NCI-H446 (cell line): Measurements from ENCODE around the gene NPAS2.

Source experiments
- DNase-seq, 2 experiments: peaks; one replicate each; lab custom pipeline; 2025; lab: John Stamatoyannopoulos, UW

NPAS2 gene

DNA sequence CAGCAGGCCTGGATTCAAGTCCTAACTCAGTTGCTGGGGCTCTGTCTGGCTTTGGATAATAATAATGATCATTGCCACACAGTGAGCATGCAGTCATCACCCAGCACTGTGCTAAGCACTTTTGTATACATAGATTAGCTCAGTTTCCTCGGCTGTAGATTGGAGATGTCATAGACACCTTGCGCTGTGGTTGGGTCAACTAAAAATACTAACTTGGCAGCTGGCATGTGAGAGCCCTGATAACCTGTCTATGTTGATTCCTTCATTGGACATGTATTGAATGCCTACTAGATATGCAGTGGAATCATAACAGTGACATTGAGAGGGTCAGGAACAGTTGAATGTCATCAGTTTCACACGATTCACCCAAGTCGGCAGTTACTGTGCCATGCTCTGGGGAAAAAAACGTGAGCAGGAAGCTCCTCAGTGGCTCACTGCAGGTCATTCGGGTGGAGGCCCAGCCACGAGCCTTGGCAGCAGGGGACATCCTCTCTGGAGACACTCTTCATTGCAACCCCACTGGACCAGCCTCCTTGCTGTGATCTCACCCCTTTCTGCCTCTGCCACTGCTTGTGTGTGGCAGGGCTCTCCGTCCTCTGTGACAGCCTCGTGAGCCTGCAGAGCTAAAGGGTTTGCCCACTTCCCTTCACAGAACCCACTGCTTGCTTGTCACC lies 85.3 kb downstream of the NPAS2 start:
- DNase-seq = no peak

DNA sequence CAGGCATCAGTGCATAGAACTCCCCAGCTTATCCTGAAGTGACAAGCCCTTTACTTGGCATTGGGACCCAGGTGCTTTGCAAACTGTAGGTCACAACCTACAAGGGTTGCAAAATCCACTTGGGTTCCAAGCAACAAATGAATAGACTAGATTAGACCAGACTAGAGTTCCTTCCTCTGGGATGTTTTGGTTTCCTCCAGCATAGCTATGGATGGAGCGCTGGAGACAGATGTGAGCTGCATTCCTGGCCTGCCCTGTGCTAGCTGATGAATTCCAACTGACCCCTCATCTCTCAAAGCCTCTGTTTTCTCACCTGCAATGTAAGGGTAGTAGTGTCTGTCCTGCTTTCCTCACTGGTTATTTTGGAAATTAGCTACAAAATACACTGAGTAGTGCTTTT lies 86.2 kb downstream of the NPAS2 start:
- no peak for DNase-seq

DNA sequence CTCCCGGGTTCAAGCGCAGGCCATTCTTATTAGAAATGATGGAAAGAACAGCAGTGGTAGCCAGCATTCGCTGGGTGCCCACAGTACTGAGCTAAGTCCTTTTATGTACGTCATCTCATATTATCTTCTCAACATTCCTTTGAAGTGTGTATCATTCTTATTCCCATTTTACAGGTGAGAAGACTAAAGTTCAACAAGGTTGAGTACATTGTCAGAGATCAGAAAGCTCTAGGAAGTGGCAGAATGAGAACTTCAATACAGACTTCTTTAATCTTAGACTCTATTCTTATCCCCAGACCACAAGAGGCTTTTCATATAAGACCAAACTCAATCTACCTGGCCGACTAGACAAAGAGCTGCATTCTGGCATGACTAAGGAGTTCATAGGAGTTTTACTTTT lies 86.7 kb downstream of the NPAS2 start:
- no peak for DNase-seq

DNA sequence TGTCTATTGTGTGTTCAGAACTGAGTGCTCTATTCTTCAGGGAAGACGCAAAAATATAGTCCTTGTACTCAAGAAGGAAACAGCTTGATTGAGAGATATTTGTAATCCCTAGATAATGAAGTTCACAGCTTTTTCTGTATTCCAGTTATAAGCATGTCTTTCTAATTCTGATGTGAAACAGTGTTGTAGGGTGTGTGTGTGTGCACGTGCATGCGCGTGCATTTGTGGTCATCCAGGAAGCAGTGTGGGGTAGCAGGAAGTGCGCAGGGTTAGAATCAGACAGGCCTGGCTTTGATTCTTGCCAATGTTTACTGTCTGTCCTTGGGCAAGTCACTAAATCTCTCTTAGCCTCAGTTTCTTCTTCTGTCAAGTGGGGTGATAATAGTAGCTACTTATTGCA lies 87.9 kb downstream of the NPAS2 start:
- DNase-seq = no peak

DNA sequence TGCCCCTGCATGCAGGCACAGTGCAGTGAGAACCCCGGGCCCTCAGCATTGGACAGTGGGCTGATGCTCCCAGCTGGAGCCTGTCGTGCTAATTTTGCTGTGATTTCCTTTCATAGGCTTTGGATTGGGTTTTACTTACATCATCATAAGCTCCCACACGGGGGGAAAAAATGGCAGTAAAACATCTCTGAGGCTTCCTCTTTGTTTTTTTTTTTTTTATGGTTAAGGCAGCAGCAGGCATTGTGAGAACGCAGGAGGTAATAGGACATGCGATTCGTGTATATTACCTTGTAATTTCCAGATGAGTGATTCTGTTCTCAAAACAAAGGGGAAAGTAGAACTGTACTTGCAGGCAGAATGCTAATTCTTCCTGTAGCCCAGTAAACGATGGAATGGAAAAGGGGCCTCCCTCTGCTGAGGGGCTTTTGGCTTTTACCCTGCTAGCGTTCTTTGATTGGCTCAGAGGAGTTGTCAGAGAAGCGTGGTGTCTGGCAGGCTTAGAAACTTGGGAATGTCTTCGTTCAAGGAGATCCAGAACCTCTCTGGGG lies 89.7 kb downstream of the NPAS2 start:
- no peak for DNase-seq

DNA sequence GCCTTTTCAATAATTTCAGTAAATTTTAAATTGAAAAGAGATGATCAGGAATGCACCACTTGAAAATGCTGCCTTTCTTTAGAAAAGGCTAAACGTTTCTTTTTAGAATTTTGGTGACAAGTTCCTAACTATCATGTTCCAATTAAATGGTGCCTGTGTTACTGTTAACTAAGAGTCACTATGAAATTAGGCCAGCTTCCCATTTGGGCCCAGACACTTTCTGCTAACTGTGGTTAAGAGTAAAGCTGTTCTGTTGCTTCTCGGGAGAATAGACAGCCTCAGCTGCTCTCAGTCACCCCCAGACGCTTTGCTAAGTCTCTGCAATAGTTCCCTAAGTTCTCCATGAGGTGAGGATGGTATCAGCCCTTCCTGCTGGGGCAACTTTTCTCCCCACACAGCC lies 90.2 kb downstream of the NPAS2 start:
- no peak for DNase-seq

DNA sequence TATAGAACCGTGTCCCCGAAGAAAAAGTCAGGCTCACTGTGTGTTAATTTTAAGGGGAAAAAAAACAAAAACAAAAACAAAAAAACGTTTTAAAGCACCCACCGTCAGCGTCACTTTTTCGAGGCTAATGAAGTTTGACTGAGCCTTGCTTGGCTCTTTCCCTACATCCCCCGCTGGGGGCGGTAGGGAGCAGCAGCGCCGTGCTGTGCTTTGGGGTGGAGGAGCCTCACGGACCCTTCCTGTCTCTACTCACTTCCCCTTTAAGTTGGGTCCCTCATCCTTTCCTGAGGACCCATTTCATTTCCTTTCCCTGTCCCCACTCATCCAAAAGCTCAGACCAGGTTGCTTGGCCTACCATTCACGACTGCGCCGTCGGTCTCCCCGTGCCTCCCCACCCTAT lies 99.4 kb downstream of the NPAS2 start:
- no peak for DNase-seq

DNA sequence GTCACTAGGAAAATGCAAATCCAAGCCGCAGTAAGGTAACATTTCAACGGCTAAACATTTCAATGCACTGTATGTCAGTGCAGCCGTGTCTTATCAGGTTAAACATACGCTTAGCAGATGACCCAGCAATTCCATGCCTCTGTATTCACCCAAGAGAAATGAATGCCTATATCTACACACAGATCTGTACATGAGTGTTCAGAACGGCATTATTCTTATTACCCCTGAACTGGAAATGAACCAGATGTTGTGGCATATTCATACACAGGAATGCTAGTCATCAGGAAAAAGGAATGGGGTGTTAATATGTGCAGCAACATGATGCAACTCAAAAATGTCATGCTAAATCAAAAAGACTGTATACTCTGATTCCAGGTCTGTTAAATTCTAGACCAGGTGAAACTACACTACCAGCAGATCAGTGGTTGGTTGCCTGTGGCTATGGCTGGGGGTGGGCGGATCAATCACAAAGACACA lies 101.8 kb downstream of the NPAS2 start:
- no peak for DNase-seq

DNA sequence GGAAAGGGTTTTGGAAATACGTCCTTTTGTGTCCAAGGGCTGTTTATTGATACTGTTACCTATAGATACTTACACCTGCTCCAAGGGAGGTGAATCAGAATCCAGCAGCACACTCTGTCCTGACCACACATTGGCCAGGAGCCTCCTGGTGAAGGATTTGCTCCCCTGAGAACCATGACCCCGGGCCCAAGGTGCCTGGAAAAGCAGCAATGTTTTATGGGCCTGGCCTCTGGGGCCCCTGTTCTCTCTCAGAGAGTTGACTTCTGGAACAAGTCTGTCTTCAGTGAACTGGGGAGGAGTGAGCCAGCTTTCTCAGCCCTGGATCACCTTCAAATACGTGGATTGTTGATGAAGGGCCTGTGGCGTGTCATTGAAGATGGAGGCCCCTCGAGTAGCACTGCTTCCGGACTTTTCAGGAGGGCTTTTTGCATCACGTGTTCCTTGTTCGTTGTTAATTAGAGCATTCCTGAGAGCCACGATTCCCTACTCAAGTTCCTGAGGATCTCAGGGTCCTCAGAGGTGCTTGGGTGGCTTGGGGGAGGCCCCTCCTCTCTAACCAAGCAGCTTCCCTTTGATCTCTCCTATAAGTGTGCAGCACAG lies 103.6 kb downstream of the NPAS2 start:
- no peak for DNase-seq

DNA sequence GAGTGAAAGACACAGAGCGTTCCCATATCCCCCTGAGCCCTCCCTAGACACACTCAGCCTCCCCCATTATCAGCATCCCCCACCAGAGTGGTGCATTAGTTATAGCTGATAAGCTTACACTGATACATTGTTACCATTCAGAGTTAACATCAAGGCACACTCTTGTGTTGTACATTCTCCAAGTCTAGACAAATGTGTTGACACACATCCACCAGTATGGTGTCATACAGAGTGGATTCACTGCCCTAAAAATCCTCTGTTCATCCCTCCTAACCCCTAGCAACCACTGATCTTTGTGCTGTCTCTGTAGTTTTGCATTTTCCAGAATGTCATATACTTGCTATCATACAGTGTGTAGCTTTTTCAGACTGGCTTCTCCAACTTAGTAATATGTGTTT lies 104.2 kb downstream of the NPAS2 start:
- DNase-seq = no peak

DNA sequence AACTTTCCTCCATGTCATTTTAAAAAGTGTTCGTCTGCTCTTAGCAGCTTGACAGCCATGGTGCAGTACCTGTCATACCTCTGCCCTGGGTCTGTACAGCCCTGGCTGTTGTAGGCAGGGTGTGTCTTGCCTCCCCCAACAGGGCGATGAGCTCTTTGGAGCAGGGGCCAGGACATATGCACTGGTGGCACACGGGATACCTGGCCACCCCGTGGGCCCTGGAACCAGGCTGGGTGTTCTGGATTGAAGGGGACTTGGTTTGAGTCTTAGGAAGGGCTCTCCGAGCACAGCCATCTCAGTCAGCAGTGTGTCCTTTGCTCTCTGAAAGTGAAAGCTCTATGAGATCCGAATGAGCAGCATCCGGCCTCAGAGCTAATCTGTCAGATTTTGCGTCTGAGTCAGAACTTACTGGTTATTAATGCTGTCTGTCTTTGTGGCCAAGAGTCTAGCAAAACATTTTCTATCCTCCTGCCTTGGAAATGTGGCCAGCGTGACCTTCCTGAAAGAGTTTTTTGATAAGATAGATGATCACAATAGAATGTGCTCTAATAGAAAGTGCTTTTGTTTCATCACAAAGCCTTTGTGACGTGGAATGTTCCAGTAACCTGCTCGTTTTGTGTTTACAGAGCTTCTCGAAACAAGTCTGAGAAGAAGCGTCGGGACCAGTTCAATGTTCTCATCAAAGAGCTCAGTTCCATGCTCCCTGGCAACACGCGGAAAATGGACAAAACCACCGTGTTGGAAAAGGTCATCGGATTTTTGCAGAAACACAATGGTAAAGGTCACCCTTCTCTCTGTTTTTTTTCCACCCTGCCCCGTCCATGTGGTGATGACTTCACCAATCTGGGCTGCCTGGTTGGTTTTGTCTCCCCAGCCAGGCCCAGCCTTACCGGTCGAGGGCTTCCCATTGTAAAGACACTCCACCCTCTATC lies 104.8 kb downstream of the NPAS2 start:
- no peak for DNase-seq

DNA sequence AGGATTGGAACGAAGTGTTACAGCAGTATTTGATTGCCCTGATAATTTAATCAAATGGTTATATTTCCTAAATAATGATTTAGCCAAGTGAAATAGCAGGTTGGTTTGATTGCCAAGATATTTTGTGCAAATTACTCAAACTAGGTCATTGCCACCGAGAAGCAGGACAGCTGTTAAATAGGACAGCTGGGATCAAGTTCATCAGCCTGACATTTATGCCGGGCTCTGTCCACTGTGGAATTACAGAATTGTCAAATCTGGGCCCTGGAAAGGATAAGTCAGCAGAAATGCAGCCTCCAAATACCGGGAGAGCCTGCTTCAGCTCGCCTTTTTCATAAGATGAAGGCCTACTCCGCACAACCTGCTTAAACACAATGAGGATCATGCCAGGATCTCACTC lies 108.3 kb downstream of the NPAS2 start:
- no peak for DNase-seq

DNA sequence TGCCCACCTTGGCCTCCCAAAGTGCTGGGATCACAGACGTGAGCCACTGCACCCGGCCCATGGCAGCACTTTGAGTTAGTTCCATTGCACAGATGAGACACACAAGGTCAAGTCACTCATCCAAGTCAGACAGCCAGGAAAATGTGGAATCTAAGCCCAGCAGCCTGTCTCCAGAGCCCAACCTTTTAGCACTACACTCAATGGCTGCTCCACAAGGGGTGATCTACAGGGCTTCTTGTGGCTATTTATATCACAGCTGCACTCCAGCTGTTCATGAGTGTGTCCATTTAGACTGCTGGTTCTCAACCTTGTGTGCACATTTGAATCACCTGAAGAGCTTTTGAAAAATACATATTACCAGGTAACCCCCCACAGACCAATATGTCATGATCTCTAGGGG lies 109.2 kb downstream of the NPAS2 start:
- DNase-seq = no peak

DNA sequence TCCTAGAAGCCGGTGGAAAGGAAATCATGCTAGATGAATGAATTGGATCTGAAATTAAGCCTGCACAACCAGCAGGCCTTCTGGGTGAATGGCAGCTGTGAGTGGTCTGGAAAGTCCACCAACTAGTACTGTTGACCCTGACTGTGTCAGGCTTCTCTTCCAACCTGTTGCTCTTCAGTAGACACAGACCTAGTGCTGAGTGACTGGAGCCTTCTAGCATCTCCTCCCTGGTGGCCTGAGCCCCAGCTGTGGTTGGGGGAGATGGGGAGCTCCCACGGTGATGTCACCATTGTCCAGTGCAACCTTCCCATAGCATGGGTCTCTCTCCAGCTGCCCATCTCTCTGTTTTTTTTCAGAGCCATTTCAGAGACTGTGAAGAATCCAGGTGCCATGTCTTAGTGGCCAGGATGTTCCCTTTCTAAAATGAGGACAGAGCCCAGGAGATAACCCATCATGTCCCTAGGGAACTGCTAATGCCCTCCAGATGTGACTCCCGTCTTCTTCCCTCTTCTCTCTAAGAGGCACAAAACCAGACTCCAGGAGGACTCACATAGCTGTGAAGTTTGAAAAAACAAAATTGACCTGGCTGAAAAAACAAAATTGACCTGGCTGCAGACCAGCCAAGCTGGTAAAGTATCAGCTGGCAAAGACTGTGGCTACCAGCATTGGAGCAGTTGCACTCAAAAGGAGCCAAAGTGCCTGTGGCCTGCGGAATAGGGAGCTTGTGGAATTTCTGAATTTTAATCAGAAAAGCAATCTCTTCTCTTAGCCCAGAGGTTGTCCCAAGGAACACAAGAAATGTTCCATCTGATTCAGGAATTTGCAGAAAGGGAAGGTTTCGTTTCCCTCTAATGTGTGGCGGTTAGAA lies 114.8 kb downstream of the NPAS2 start:
- no peak for DNase-seq

DNA sequence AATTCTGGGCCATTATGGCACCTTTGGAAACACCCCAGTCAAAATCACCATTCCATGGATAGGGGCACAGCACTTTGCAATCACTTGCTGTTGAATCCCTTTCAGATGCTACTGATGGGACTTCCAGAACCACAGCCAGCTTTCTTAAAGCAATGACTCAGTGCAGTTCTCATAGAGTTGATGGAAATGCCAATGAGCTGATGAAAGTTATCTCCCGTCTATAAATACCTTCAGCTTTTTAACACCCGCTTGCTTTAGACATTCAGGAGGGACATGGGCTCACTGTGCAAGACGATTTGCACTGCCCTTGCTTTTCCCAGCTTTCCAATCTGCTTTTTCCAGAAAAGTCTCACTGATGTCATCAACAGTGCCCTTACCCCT lies 115.4 kb downstream of the NPAS2 start:
- DNase-seq = no peak

DNA sequence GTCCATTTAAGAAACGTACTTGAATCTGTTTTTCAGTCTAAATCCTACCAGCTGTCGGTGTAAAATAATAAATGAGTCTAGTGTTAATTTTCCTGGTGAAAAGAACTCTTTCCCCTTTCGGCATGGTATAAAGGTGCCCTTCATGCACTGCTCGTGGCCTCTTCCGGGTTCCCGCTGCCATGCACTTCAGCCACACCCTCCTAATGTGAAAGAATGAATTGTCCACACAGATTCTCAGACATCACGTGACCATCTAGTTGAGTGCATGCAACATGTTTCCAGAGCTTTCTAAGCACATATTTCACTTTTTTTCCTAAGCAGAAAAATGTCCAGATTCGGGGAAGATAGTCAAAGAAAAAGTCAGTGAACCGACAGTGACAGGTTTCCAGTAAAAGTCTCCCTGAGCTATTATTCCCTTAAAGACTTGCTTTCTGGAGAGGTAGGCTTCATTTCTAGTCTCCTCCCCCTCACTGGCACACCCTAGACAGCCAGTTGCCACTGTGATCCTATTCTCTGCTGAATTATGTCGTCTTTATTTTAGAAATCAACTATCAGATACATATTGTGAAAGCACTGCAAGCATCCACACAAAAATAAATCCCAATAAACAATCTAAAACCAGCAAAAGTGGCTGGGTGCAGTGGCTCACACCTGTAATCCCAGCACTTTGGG lies 116.3 kb downstream of the NPAS2 start:
- DNase-seq = no peak

DNA sequence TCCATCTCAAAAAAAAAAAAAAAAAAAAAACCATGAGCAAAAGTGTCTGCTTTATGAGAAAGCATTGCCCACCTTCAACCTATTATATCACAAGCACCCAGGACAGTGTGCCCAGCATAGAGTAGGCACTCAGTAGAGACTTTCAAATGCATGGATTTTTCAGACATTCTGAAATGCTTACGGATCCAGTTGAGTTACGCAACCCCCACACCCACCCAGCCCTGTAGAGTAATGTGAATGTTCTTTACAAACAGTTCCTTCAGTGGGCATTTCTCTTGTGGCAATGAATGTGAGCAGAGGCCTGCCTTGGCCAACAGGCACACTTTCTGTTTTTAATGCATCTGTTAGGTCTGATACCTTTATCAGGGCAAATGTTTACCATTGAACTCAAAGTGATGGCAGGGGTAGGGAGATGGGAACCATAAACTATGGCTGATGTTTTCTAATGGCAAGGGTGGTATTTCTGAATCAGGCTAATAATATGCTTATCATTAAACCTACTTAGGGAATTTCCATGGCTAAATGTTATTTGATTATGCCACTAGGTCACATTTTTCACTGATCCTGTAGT lies 117.1 kb downstream of the NPAS2 start:
- DNase-seq = no peak

DNA sequence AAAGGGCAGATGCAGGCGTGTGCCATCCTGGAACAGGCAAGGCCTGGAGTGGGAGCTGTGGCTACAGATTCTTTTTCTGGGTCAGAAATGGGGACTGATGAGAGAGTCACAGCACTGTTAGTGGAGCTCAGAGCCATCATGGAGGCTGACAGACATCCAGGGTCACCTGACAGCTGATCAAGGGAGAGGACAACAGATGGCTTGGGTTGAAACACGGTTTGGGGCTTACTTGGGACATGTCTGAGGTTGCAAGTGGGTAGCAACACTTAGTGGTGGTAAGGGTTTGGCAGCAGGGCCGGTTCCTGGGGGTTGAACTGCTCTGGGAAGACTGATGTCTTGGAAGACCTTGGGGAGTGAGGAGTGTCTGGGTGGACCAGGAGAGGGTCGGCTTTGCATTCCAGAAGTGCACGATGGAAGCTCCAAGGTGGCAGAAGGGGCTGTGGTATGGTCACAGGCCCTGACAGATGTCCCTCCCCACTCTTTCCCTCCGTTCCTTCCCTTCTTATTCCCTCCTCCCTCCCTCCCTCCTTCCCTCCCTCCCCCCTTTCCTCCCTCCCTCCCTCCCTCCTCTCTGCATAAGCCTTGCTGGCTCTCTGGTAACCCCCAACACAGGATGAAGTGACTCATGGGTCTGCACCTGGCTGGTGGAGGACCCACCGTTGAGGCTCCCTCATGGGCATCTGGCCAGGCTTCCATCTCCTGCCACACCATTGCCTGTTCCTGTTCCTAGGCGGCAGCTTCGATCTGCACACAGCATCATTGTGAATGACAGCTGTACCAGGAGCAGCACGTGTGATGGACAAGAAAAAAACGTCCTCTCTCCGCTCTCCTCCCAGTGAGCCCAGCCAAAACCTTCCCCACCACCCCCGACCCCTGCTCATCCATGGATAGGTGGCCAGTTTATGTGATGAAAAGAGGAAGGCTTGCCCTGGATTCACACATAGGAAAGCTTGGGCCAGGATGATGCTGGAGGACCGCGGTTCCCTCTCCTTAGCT lies 118.4 kb downstream of the NPAS2 start:
- DNase-seq = no peak

DNA sequence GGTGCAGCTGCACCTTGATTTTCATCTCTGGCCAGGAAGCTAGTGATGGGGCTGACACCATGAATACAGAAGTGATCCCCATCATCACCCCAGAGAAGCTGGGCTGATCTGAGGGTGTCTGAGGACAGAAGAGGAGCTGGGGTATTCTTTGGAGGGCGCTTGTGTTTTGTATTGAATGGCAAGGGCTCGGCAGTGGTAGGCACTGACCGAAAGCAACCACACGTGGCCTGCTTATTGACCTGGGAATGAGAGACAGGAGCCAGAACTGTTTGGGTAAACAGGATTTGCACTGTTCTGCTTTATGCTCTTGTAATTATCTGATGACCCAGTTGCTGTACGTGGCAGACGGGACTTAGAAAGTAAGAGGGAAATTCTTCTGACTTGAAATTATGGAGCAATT lies 119.5 kb downstream of the NPAS2 start:
- no peak for DNase-seq

DNA sequence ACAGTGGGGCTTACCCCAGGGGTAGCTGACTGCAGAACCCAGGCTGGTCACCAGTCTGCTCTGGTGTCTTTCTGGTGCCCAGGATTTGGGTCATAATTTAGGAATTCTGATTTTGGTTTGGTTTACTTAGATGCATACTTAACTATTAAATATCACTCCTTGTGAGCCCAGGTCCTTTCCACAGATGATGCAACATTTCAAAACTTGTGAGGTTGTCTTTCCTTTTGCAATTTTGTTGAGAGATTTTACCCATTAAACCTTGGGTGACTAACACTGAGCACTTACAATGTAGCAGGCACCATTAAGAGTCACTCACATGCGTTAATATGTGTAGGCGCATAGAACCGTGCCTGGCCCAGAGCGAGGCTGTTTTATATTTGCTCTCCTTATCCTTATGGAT lies 120.3 kb downstream of the NPAS2 start:
- no peak for DNase-seq
